Neutrophil (primary cell): Measurements from ENCODE around the gene RTN4RL1.

Source experiments
- H3K27ac ChIP-seq: fragments of 200-600 bp; sonication (generic); 2 replicates; pipeline ENCODE4 v1.5.1; 2016; ENCODE audit warnings: mild to moderate bottlenecking, moderate library complexity
- H3K27me3 ChIP-seq: fragments of 200-600 bp; sonication (generic); 2 replicates; pipeline ENCODE4 v1.6.0; 2016; ENCODE audit warnings: mild to moderate bottlenecking
- H3K36me3 ChIP-seq: fragments of 200-600 bp; sonication (generic); 2 replicates; pipeline ENCODE4 v1.5.1; 2017
- H3K4me1 ChIP-seq, 2 experiments: fragments of 200-600 bp in 1 of 2; sonication (generic) in 1 of 2; 1 replicate in 1 of 2; 2 replicates in 1 of 2; pipeline versions ENCODE4 v1.5.1 to v1.6.1; 2013 to 2016; ENCODE audit warnings: low read depth in 1 of 2, low read length in 1 of 2, mild to moderate bottlenecking in 1 of 2, moderate library complexity in 1 of 2; ENCODE audit not compliant: control insufficient read depth in 1 of 2, insufficient read depth in 1 of 2
- H3K4me3 ChIP-seq, 2 experiments: fragments of 200-600 bp in 1 of 2; sonication (generic) in 1 of 2; 1 replicate in 1 of 2; 2 replicates in 1 of 2; pipeline ENCODE4 v1.5.1; 2013 to 2016; ENCODE audit warnings: low read depth in 1 of 2, low read length in 1 of 2, mild to moderate bottlenecking in 1 of 2, moderate library complexity in 1 of 2
- H3K9me3 ChIP-seq: fragments of 200-600 bp; sonication (generic); 2 replicates; pipeline ENCODE4 v1.5.1; 2016
- TF ChIP-seq, protein P1 (sequence below): fragments of 200-600 bp; sonication (generic); IDR thresholded peaks from 2 replicates; pipeline ENCODE4 v1.5.1; 2016; ENCODE audit warnings: antibody characterized with exemption

The RTN4RL1 gene

GRCh38 chr17:2043785-2044184 is 18.7 kb upstream of the RTN4RL1 start:
- H3K4me3 ChIP-seq, result no peak overlapping the region
- peaks cover 18 to 25% of the 10 kb centered on the region in 2 experiments for H3K4me1 ChIP-seq
- no peaks in the 10 kb centered on the region for H3K9me3 ChIP-seq
- peaks cover 25% of the 10 kb centered on the region for H3K27me3 ChIP-seq
- no peak overlapping the region for H3K27ac ChIP-seq
- no peaks in the 10 kb centered on the region for H3K36me3 ChIP-seq
- TF ChIP-seq, protein P1, sequence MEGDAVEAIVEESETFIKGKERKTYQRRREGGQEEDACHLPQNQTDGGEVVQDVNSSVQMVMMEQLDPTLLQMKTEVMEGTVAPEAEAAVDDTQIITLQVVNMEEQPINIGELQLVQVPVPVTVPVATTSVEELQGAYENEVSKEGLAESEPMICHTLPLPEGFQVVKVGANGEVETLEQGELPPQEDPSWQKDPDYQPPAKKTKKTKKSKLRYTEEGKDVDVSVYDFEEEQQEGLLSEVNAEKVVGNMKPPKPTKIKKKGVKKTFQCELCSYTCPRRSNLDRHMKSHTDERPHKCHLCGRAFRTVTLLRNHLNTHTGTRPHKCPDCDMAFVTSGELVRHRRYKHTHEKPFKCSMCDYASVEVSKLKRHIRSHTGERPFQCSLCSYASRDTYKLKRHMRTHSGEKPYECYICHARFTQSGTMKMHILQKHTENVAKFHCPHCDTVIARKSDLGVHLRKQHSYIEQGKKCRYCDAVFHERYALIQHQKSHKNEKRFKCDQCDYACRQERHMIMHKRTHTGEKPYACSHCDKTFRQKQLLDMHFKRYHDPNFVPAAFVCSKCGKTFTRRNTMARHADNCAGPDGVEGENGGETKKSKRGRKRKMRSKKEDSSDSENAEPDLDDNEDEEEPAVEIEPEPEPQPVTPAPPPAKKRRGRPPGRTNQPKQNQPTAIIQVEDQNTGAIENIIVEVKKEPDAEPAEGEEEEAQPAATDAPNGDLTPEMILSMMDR, result no peak

- H3K27me3 ChIP-seq, result peaks cover 16% of the 10 kb centered on the region
- TF ChIP-seq, protein P1, result no peak
- H3K36me3 ChIP-seq, result no peaks in the 10 kb centered on the region
- no peak overlapping the region for H3K27ac ChIP-seq
- H3K4me1 ChIP-seq, result peaks cover 18 to 24% of the 10 kb centered on the region in 2 experiments
- H3K9me3 ChIP-seq, result no peaks in the 10 kb centered on the region
- H3K4me3 ChIP-seq, result peak overlapping the region in 1 of 2 experiments; percentile 96
These were observed 17.8 kb upstream of the RTN4RL1 start for GRCh38 chr17:2042933-2043332.

DNA sequence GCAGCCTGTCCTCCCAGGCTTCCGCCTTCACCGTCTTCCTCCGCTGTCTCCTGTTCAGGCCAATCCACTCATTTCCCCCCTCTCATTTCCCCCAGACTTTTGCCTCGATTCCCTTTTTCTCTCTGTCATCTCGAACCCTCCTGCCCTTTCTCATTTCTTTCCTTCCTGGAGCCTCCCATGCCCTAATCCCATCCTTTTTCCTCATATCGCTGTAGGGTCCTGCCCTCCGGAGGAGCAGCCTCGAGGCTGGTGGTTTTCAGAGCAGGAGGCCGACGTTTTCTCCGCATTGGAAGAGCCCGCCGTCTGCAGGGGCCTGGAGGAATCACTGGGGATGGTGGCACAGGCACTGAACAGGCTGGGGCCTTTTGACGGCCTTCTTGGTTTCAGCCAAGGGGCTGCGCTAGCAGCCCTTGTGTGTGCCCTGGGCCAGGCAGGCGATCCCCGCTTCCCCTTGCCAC is 17.3 kb upstream of the RTN4RL1 start:
- H3K4me1 ChIP-seq, result peaks cover 18 to 24% of the 10 kb centered on the region in 2 experiments
- H3K27me3 ChIP-seq, result peaks cover 11% of the 10 kb centered on the region
- H3K36me3 ChIP-seq, result no peaks in the 10 kb centered on the region
- TF ChIP-seq, protein P1, result no peak
- no peaks in the 10 kb centered on the region for H3K9me3 ChIP-seq
- H3K4me3 ChIP-seq, result peak overlapping the region; percentile 78 to 96
- peak overlapping the region; percentile 78 for H3K27ac ChIP-seq

DNA sequence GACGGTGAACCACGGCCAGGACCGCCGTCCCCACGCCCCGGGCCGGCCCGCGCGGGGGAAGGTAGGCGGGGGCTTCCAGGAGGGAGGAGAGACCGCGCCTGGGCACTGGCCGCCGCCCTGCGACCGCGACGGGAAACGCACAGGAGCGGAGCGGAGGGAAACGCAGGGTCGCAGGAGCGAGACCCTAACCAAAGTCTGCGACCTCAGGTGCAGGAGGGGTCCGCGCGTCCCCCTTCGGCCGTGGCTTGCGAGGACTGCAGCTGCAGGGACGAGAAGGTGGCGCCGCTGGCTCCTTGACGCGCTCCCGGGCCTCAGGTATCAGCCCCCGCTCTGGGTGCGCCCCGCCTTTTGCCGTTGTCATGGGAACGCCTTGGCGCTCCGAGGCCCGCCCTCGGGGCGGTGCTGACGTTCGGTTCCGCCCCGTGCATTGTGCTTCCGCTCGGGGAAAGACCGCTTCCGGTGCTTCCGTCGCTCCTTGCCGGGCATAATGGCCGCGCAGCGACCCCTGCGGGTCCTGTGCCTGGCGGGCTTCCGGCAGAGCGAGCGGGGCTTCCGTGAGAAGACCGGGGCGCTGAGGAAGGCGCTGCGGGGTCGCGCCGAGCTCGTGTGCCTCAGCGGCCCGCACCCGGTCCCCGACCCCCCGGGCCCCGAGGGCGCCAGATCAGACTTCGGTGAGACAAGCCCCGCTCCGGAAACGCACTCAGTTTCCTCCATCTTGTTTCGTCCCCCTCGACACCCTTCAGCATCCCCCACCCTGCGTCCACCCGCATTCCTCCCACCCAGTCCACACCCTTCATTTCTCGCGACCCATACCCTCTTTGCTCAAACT is 16.6 kb upstream of the RTN4RL1 start, which contains the start of gene OVCA2:
TSS of gene OVCA2 (plus strand) at position 462 of the 829 bp plus-strand sequence. CDS start at position 488, 26 bp downstream.
- TF ChIP-seq, protein P1, result no peak
- H3K9me3 ChIP-seq, result no peaks in the 10 kb centered on the region
- H3K4me3 ChIP-seq, result peak within 1 kb of the TSS; percentile 78 to 96
- H3K27me3 ChIP-seq, result peaks cover 6% of the 10 kb centered on the region
- H3K36me3 ChIP-seq, result no peaks in the 10 kb centered on the region
- peak within 1 kb of the TSS; percentile 78 for H3K27ac ChIP-seq
- peaks cover 18 to 24% of the 10 kb centered on the region in 2 experiments for H3K4me1 ChIP-seq

GRCh38 chr17:2040942-2041560 is 15.9 kb upstream of the RTN4RL1 start:
- peaks cover 18 to 24% of the 10 kb centered on the region in 2 experiments for H3K4me1 ChIP-seq
- TF ChIP-seq, protein P1, result no peak
- peak overlapping the region; percentile 78 for H3K27ac ChIP-seq
- no peaks in the 10 kb centered on the region for H3K9me3 ChIP-seq
- H3K36me3 ChIP-seq, result no peaks in the 10 kb centered on the region
- H3K27me3 ChIP-seq, result no peaks in the 10 kb centered on the region
- peak overlapping the region; percentile 78 to 96 for H3K4me3 ChIP-seq
